Glomerular visceral epithelial cell (primary cell): ENCODE measurements around the gene STK11.
A peak's percentile ranks its signal among the peaks of the same experiment; 100 is the strongest.

ENCODE experiments used
- DNase-seq: peaks from one replicate; pipeline ENCODE4 v3.0.0-alpha.2; 2016; ENCODE audit errors: extremely low spot score

STK11 gene

DNA sequence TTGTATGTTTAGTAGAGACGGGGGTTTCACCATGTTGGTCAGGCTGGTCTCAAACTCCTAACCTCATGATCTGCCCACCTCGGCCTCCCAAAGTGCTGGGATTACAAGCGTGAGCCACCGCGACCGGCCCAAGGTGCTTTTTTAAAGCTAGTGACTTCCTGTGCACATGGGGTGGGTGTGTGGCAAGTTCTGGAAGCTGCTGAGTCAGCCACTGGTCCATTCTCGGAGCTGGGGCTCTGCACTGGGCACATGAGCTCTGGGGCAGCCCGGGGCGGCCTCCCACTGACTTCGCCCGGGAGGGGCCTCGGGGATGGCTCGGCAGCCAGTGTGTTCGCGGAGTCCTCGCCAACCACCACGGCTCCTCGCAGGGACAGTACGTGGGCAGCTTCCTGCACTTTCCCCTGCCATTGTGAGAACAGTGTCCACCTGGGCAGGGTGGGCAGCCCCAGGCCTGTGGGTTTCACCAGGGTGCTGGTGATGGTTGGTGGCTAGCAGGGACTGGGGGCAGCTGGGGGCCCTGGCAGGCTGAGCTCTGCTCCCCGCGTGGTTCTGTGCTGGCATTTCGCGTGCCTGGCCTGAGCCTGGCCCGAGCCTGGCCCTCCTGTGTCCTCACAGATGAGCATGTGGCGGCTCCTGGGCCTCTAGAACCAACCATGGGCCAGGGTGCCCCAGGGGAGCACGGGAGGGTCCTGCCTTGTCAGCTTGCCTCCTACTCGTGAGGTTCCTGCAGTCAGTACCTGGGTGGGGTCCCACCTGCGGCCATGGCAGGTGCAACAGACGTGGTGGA lies 20.1 kb downstream of the STK11 start:
- no peak for DNase-seq

DNA sequence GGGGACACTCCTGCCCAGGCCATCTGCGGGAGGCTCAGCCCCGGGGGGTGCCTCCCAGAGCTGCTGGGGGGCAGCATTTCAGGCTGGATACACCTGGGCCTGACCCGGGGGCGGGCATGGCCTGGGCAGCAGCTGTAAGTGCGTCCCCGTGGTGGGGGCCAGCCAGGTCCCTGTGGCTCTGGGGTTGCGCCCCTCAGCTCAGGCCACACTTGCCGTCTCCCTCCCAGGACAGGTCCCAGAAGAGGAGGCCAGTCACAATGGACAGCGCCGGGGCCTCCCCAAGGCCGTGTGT lies 20.6 kb downstream of the STK11 start:
- DNase-seq, result no peak

DNA sequence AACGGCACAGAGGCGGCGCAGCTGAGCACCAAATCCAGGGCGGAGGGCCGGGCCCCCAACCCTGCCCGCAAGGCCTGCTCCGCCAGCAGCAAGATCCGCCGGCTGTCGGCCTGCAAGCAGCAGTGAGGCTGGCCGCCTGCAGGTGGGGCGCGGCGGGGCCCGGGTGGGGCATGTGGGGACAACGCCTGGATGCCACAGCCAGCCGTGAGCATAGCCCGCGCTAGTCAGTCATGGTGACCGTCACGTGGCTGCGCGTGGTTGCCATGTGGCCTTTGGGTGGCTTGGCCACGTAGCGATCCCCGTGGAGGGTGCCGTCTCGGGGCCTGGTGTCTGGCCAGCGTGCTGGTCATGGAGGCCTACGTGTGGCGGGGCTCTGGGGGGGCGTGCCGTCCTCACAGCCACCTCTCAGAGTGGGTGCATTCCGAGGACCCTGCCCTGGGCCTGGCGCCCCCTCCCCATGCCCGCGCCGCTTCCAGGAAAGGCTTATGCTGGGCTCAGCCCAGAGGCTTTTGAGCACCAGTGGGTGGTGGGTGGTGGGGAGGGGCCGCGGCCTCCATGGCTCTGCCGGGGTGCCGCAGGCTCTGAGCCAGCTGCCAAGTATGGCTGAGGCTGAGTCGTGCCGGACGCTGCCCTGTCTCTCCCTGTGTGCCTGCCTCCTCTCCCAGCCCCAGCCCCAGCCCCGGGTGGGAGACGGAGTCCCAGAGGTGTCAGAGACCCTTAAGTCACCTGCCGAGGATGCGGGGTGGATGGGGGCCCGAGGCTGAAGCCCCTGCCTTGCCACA lies 21.1 kb downstream of the STK11 start:
- DNase-seq, result no peak

DNA sequence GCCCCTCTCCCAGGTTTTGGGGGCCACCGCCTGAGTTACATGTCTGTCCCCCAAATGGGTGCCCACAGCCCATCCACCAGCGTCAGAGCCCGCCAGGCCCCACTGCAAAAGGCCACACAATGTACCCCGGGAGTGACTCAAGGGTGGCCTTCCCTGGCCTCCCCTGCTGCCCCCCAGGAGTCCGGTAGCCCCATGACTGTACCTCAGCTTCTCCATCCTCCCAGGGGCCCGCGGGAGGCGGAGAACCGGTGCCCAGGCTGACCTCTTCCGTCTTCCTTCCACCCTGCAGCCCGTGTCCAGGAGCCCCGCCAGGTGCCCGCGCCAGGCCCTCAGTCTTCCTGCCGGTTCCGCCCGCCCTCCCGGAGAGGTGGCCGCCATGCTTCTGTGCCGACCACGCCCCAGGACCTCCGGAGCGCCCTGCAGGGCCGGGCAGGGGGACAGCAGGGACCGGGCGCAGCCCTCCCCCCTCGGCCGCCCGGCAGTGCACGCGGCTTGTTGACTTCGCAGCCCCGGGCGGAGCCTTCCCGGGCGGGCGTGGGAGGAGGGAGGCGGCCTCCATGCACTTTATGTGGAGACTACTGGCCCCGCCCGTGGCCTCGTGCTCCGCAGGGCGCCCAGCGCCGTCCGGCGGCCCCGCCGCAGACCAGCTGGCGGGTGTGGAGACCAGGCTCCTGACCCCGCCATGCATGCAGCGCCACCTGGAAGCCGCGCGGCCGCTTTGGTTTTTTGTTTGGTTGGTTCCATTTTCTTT lies 21.9 kb downstream of the STK11 start:
- no peak for DNase-seq

DNA sequence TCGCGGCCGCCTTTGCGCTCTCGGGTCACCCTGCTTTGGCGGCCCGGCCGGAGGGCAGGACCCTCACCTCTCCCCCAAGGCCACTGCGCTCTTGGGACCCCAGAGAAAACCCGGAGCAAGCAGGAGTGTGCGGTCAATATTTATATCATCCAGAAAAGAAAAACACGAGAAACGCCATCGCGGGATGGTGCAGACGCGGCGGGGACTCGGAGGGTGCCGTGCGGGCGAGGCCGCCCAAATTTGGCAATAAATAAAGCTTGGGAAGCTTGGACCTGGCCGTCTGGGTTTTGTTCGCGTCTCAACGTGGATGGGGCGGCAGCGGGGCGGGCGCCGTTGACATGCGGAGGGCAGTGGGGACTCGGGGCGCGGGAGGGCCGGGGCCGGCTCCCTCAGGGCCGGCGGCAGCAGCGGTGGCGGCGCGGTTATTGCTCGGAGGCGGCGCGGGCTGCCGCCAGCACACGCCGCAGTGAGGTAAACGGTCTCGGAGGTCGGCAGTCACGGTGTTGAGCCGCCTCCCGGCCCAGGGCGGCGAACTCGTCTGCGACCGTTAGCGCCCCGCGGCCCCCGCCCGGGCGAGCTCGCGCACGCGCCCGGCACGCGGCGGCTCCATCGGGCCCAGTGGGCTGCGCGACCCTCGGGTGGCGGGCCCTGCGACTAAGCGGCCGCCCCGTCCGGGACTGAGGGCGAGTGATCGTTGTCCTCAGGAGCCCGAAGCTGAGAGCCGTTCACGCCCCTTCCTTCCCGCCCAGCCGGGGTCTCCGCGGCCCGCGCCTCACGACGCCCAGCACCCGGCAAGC lies 22.8 kb downstream of the STK11 start:
- no peak for DNase-seq

DNA sequence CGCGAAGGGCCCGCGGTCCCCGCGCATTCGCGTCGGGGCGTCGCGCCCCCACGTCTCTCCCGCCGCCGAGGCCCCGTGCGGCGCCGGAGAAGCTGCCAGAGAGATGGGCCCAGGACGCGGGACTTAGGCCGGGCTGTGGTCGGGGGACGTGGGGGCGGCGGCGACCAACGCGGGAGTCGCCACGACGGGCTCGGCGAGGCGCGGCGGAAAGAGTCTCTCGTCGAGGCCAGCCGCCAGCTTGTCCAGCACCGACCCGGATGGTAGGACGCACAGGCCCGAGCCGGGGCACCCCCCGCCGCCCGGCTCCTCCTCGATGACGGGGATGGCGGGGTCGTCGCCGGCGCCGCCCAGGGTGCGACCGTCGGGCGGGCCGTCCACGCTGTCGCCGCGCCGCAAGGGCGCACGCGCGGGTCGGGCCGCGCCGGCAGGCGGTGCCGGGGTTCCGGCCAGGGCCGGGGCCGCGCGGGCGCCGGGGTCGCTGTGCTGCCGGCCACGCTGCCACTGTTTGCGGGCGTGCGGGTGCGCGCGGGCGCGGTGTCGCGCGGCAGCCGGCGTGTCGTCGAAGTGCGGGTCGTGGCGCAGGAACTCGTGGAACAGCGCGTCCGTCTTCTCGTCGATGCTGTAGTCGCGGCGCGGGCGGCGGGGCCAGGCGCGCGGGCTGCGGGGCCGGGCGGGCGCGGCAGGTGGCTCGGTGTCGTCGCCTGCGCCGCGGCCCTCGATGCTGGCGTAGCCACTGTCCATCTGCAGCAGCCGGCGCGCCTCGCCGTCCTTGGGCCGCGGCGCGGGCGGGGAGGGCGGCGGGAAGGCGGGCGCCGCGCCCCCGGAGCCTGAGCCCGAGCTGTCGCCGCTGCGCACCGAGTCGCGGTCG lies 23.7 kb downstream of the STK11 start:
- no peak for DNase-seq

DNA sequence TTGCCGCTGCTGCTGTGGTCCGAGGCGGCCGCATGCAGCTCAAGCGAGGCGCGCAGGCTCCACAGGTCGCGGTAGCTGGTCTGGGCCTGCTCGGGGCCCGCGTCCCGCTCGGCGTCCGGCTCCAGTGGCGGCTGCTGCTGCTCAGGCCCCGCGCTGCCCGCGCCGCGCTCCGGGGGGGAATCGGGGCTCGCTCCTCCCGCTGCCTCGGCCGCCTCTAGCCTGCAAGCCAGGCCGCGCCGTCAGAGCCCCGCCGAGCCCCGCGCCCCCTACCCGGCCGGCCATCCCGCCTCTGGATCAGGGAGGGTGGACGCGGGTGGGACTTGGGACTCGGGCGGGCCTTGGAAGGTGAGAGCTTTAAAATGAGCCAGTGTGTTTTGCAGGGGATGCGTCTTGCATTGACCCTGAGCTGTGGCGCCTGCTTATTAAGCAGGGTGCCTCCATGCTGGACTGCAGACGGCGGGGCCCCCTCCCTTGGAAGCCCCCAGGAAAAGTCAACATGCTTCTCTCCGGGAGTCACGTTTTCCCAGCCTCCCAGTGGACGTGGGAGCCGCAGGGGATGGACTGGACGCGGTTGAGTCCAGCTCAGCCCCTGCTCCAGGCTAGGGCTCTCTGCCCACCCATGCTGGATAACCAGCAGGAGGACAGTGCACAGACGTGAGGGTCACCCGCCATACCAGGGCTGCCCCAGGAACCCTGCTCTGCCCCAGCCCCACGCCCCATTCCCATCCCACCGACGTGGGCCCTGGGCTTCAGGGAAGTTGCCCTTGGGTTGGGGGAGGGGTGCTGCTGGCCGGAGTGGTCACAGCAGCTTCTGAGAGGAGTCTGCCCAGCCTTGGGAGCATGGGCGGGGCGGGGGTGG lies 24.6 kb downstream of the STK11 start:
- DNase-seq, result no peak

DNA sequence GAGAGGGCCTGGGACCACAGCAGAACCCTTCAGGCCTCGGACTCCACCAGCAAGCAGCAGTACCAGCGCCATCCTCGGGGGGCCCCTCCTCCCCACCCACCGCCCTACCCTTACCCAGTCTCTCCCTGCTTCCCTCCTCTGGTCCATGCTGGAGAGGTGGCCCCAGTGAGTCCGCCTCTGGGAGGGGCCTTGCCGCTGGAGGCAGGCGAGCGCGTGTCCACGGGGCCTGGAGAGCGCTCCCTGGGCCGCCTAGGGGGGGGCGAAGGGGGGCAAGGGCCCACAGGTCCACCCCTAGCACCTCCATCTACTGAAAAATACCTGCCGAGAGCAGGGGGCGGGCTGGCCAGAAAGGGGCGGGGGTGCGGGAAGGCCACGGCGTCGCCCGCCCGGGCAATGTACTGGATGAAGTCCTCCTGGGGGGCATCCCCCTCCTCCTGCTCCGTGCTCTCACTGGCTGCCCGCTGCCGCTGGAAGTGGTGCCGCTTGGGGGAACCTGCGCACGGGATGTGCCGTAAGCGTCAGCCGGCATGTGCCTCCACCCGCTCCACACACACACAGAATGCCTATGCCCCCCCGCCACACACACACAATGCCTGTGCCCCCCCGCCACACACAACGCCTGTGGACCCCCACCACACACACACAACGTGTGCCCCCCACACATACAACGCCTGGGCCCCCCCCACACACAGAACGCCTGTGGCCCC lies 25.4 kb downstream of the STK11 start:
- no peak for DNase-seq

DNA sequence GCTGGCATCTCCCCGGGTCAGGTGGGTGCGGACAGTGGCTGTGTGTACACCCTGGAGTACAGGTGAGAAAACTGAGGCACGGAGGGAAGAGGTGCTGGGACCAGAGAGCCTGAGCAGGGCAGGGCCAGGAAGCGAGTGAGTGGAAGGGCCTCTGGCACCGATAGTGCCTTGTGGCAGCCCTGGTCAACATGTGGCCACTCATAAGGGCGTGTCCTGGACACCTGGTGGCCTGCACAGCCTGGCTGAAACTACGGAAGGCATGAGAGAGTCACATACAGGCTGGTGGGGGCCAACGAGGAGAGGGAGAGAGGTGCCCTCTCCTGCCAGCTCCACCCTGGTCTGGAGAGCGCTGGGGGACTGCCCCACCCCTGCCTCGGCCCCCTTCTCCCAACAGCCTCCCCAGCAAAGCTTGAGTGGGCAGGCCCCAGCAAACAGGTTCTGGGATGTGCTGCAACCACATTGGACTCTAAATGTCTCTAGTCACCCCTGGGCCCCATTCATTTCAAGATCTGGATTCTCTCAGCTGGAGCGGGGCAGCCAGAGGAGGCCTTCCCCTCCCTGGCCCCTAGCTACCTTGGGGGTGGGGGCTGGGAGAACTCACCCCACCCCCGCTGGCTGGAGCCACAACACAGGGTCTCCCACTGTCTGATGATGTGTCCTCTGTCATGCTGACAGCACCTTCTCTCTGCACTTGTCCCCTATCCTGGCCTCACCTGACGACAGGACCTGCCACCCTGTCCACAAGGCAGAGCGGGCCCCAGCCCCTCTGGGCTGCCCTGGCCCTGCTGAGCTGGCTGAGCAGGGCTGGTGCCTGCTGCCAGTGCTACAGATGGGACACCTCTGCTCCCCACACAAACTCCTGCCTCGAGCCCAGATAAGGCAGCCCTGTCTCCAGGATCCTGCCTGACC lies 26.4 kb downstream of the STK11 start:
- no peak for DNase-seq

DNA sequence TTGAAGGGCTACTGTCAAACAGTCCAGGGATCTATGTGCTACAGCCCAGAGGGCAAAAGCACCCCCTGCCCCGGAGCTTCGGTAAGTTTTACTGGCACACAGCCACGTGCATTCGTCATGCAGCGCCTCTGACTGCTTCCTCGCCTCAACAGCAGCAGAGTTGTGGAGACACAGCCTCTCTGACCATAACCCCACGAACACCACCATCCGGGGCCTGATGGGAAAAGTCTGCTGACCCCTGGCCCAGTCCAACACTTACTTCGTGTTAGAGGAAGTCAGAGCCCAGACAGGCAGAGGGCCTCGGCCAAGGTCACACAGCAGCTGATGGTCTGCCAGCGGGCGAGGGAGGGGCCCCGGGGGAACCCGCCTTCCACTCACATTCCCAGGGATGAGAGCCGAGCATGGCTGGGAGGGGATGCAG lies 27.1 kb downstream of the STK11 start:
- DNase-seq, result peak; percentile 72

DNA sequence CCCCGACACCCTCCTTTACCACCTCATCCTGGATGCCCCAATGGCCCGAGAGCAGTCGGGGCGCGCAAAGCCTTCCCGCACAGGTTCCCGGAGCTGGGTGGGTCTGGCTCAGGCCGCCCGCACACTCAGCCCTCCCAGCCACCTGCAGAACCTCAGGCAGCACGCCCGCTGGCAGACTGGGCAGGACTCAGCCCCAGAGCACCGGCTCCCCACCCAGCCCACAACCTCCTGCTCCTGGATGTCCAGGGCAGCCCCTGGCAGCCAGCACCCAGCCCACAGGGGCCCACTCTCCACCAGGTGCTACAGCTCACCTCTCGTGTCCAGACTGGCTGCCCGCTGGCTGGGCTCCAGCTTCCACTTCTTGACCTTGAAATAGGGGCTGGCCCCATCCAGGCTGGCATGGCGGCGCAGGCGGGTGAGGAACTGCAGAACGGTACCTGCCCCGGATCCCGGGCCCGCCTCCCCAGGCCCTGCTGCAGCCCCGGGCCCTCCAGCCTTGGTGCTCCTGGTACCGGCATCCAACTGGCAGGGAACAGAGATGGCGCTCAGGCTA lies 27.6 kb downstream of the STK11 start:
- no peak for DNase-seq

DNA sequence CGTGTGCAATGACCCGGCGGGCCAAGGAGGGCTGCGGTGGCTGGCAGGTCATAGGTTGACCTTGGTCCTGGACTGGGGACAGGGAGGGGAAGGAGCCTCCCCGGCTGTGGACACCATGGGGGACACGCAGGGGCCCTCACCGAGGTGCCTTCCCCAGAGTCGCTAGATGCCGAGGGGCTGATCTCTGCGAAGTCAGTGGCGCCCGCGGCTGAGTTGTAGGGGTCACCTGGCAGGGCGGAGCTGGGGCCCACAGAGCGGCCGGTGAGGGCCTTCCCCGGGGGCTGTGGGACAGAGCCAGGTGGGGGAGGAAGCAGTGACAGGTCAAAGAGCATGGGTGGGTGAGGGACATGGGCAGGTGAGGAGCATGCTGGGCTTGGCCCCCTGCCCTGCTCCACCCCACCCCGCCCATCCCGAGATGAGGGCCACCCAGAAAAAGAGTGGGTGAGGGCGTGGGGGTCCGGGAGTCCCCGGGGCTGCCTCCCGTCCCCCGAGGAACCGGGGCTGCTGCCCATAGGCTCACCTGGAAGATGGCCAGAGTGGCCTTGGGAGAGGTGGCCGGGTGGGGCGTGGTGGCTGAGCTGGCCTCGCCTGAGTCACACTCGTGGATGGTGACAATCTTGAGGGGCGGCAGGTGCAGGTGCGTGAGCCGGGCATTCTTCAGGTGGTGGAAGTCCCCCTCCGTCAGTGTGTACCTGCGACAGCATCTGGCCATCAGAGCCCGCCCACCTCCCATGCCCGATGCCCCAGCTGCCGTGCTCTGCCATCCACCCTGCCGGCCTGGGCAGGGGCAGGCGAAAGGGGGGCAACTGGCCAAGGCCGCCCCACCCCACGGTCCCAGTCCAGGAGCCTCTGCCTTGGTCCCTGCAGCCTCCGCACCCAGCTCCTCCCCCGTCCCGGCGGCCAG lies 28.7 kb downstream of the STK11 start:
- no peak for DNase-seq

DNA sequence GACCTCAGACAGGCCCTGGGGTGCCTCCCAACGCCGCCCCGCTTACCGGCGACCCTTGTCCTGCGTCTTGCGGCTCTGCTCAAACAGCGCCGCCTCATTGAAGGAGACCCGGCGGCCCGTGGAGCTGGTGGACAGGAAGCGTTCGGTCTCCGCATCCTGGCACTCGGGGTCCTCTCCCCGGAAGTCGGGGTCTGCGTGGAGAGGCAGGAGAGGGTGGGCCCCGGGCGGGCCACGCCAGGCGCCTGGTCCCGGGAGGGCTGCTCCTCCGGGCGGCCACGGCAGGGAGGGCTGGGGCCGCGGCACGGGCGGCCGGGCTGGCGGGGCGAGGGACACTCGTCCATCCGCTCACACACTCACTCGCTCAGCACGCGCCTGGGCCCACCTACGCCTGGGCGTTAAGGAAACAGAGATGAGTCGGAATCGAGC lies 29.4 kb downstream of the STK11 start:
- DNase-seq, result no peak

DNA sequence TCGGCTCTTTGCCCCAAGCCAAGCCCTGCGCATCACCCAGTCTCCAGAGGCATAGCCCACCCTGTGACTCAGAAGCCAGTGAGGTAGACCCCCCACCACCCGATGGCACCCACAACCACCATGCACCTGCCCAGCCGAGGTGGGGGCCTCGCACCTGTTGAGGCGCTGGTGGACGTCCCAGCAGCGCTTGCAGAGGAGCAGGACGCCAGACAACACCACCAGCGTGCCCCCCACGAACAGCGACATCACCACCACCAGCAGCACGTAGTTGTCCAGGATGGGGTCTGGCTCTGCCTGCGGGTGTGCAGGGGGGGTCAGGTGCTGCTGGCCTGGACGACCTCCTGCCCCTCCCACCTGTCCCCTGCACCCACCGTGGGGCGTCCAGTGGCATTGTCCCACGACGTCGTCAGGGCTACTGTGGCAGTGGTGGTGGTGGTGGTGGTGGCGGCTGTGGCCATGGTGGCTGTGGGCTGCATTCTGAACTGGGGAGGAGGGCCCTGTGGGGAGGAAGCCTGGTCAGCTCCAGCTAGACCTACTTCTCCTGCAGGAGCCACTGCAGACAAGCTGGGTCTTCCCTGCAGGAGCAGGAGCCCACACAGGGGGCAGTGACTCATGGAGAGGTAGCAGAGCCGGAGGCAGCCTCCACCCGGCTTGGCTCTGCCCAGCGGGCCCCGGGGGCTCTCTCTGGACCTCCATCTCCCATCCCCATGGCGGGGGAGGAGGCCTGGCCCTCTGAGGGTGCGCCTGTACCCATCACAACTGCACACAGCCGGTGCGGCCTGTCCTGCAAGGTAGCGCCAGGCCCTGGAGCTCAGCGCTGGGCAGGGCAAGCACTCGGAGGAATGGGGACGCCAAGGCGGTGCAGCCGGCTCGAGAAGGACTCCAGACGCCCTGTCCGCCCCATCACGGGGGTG lies 30.3 kb downstream of the STK11 start:
- peak; percentile 65 for DNase-seq

DNA sequence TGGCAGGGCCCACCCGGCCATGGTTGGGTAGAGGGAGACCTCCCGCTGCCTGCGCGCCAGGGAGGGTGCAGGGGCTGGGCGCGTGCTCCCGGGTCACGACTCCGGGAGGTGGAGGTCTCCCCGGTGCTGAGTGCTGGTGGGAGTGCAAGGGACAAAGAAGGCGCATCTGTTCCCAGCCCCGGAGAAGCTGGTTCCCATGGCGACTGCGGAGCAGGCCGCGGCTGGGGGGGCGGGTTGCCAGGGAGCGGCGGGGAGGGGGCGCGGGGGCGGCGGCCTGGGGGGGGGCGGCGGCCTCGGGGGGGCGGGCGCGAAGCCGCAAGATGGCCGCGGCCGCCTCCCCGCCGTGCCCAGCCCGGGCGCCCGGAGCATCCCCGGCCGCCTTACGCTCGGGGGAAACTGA lies 31.0 kb downstream of the STK11 start:
- DNase-seq, result no peak
